Prostate gland (tissue), 2 donors: ENCODE data around the gene CRYBB2.

Experiments
- CTCF ChIP-seq, 4 experiments: fragments of 200-600 bp in 2 of 4; fragments of 450-650 bp in 2 of 4; sonication (generic) in 2 of 4; IDR thresholded peaks; 1 replicate in 3 of 4; 2 replicates in 1 of 4; pipeline ENCODE4 v1.5.1; 2016 to 2019; ENCODE audit warnings: antibody characterized with exemption in 4 of 4, mild to moderate bottlenecking in 2 of 4, moderate library complexity in 2 of 4
- POLR2AphosphoS5 ChIP-seq: sonication (generic); formaldehyde crosslinking; IDR thresholded peaks from one replicate; pipeline ENCODE4 v1.6.1; 2017; ENCODE audit warnings: antibody characterized with exemption

GRCh38 chr22:25203082-25203481, 16.4 kb upstream of the CRYBB2 start:
- no peak for TF ChIP-seq CTCF (IDR thresholded peaks at IDR 0.05)
- TF ChIP-seq POLR2AphosphoS5, result no peak
